Testis (tissue), 2 donors: ENCODE measurements around the gene YIF1A.

Experiments used
- POLR2A ChIP-seq: fragments of 450-650 bp; IDR thresholded peaks from one replicate; pipeline ENCODE4 v1.6.1; 2017; ENCODE audit warnings: antibody characterized with exemption, mild to moderate bottlenecking, moderate library complexity
- TF ChIP-seq, protein P1 (sequence below), 3 experiments: fragments of 450-650 bp in 2 of 3; fragments of 200-600 bp in 1 of 3; sonication (generic) in 1 of 3; IDR thresholded peaks; one replicate each; pipeline ENCODE4 v1.5.1; 2016 to 2019; ENCODE audit warnings: antibody characterized with exemption in 3 of 3, mild to moderate bottlenecking in 2 of 3, moderate library complexity in 1 of 3

DNA sequence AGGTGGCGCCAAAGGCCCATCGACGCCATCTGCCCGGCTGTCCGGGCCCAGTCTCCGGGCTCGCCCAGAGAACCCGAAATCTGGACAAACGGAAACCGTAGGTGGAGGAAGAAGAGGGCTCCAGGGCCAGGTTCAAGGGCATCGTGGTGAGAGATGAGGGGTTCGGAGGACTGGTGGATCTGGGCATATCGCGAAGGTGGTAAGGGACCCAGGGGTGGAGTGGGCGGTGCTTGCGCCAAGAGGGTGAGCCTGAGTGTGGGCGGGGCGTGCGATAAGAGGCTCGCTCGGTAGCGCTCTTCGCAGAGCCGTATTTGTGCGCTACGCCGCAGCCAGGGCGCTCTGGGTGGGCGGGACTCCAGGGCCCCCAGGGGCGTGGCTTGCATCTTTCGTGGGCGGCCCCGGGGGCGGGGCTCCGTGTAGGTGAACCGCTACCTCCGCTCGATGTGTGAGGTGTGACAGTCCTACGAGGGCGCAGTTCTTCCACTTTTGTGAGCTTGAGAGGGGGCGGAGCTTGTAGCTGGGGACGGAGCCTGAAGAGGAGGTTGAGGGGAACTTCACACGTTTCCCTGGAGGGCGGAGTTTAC, 23.1 kb upstream of the YIF1A start:
- TF ChIP-seq, protein P1, sequence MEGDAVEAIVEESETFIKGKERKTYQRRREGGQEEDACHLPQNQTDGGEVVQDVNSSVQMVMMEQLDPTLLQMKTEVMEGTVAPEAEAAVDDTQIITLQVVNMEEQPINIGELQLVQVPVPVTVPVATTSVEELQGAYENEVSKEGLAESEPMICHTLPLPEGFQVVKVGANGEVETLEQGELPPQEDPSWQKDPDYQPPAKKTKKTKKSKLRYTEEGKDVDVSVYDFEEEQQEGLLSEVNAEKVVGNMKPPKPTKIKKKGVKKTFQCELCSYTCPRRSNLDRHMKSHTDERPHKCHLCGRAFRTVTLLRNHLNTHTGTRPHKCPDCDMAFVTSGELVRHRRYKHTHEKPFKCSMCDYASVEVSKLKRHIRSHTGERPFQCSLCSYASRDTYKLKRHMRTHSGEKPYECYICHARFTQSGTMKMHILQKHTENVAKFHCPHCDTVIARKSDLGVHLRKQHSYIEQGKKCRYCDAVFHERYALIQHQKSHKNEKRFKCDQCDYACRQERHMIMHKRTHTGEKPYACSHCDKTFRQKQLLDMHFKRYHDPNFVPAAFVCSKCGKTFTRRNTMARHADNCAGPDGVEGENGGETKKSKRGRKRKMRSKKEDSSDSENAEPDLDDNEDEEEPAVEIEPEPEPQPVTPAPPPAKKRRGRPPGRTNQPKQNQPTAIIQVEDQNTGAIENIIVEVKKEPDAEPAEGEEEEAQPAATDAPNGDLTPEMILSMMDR (IDR thresholded peaks at IDR 0.05): peak in 1 of 3 experiments; percentile 70
- peak; percentile 14 for TF ChIP-seq POLR2A
